Endothelial cell (in vitro differentiated cells): Measurements from ENCODE around the gene ARID3A. TPM values are rescaled to one million over a fixed set of nuclear protein-coding genes. Genes with fewer than 3 reads are reported as not detected.
A peak's percentile ranks its signal among the peaks of the same experiment; 100 is the strongest.
"Not testable (repeated sequence)": the region's sequence is repeated elsewhere in the genome, so short reads cannot be mapped to it uniquely, and the experiment has no call there.

Source experiments
- DNase-seq: peaks from one replicate; pipeline ENCODE4 v3.0.0; 2021; ENCODE audit warnings: low spot score
- H3K27ac Mint-ChIP-seq: one replicate; pipeline ENCODE4 v1.8.0; 2021; ENCODE audit warnings: mixed read lengths, inconsistent platforms; ENCODE audit not compliant: unreplicated experiment
- H3K27me3 Mint-ChIP-seq: one replicate; pipeline ENCODE4 v1.8.0; 2021; ENCODE audit warnings: mild to moderate bottlenecking, moderate library complexity, mixed read lengths, inconsistent platforms; ENCODE audit not compliant: unreplicated experiment
- H3K36me3 Mint-ChIP-seq: one replicate; pipeline ENCODE4 v1.8.0; 2021; ENCODE audit warnings: mild to moderate bottlenecking, low read depth, mixed read lengths, inconsistent platforms; ENCODE audit not compliant: unreplicated experiment
- H3K4me1 Mint-ChIP-seq: one replicate; pipeline ENCODE4 v1.8.0; 2021; ENCODE audit warnings: mild to moderate bottlenecking, mixed read lengths, inconsistent platforms; ENCODE audit not compliant: unreplicated experiment
- H3K4me3 Mint-ChIP-seq: one replicate; pipeline ENCODE4 v1.8.0; 2021; ENCODE audit warnings: mild to moderate bottlenecking, mixed read lengths, inconsistent platforms; ENCODE audit not compliant: unreplicated experiment
- H3K9me3 Mint-ChIP-seq: one replicate; pipeline ENCODE4 v1.8.0; 2021; ENCODE audit warnings: mixed read lengths, inconsistent platforms; ENCODE audit not compliant: unreplicated experiment
- CTCF ChIP-seq: fragments of 200-600 bp; sonication (generic); IDR thresholded peaks from one replicate; pipeline ENCODE4 v1.5.0; 2021; ENCODE audit warnings: antibody characterized with exemption; ENCODE audit not compliant: unreplicated experiment
- total RNA-seq: library from RNA; stranded (reverse); fragmentation: NEBNext Ultra II Directional; extraction: Animal tissue kit (Norgen Biotek cat#: 25700); gene quantifications from one replicate; pipeline ENCODE4 v1.2.1, GENCODE V29; 2021; ENCODE audit not compliant: unreplicated experiment

ARID3A gene
- total RNA-seq, 1 donor from 2014 or later: 108 TPM

- Mint-ChIP-seq H3K9me3 (no peaks in the 10 kb centered on the region), H3K27ac (no peak overlapping the region), H3K4me1 (no peaks in the 10 kb centered on the region), H3K4me3 (no peak overlapping the region), H3K36me3 (no peaks in the 10 kb centered on the region), H3K27me3 (peaks cover 1% of the 10 kb centered on the region)
- no peak for TF ChIP-seq CTCF
- DNase-seq: no peak
Observed at GRCh38 chr19:955803-956765, 30.2 kb downstream of the ARID3A start.

GRCh38 chr19:956766-957440 is 31.1 kb downstream of the ARID3A start:
- H3K9me3 Mint-ChIP-seq: no peaks in the 10 kb centered on the region
- no peak overlapping the region for H3K4me3 Mint-ChIP-seq
- no peak for TF ChIP-seq CTCF
- H3K4me1 Mint-ChIP-seq: no peaks in the 10 kb centered on the region
- no peak for DNase-seq
- H3K27ac Mint-ChIP-seq: no peak overlapping the region
- H3K27me3 Mint-ChIP-seq: no peaks in the 10 kb centered on the region
- peaks cover under 1% of the 10 kb centered on the region for H3K36me3 Mint-ChIP-seq

GRCh38 chr19:957578-957977 is 31.7 kb downstream of the ARID3A start:
- DNase-seq, H3K27ac Mint-ChIP-seq, H3K36me3 Mint-ChIP-seq, H3K4me1 Mint-ChIP-seq, H3K27me3 Mint-ChIP-seq, H3K9me3 Mint-ChIP-seq, H3K4me3 Mint-ChIP-seq: not testable (repeated sequence)

- Mint-ChIP-seq H3K27ac (peak overlapping the region; percentile 52), H3K27me3 (no peaks in the 10 kb centered on the region), H3K9me3 (no peaks in the 10 kb centered on the region), H3K4me3 (no peak overlapping the region), H3K36me3 (peaks cover 7% of the 10 kb centered on the region), H3K4me1 (no peaks in the 10 kb centered on the region)
- TF ChIP-seq CTCF: no peak
- DNase-seq: no peak
Observed at GRCh38 chr19:958967-959855, 33.4 kb downstream of the ARID3A start.

GRCh38 chr19:960020-960419 is 34.2 kb downstream of the ARID3A start:
- H3K36me3 Mint-ChIP-seq: peaks cover 15% of the 10 kb centered on the region
- no peak overlapping the region for H3K27ac Mint-ChIP-seq
- peaks cover 1% of the 10 kb centered on the region for H3K27me3 Mint-ChIP-seq
- TF ChIP-seq CTCF: no peak
- H3K4me3 Mint-ChIP-seq: no peak overlapping the region
- no peak for DNase-seq
- H3K4me1 Mint-ChIP-seq: peaks cover under 1% of the 10 kb centered on the region
- no peaks in the 10 kb centered on the region for H3K9me3 Mint-ChIP-seq
